Lung (tissue), 12 donors: Measurements from ENCODE around the gene LYZL1. TPM values are rescaled to one million over a fixed set of nuclear protein-coding genes. Genes with fewer than 3 reads are reported as not detected.

Source experiments
- ATAC-seq: fragments of 200-7000 bp; cut with Tn5 transposase; one replicate; pipeline ENCODE4 v1.9.1; 2020; ENCODE audit warnings: moderate number of reproducible peaks; ENCODE audit not compliant: insufficient read depth, low FRiP score
- DNase-seq, 3 donors: peaks; one replicate each; pipeline ENCODE4 v3.0.0-alpha.2; 2013 to 2017
- H3K27ac ChIP-seq, 2 donors: one replicate each; pipeline ENCODE4 v1.5.1; 2013; ENCODE audit warnings: mild to moderate bottlenecking in 2 of 2, moderate library complexity in 2 of 2, control low read depth in 1 of 2, inconsistent platforms in 1 of 2, low read depth in 1 of 2, low read length in 1 of 2
- H3K27me3 ChIP-seq, 3 donors: one replicate each; pipeline ENCODE4 v1.5.1; 2013; ENCODE audit warnings: low read length in 2 of 3; ENCODE audit not compliant: control insufficient read depth in 3 of 3, insufficient read depth in 3 of 3
- H3K36me3 ChIP-seq, 4 donors: one replicate each; pipeline ENCODE4 v1.5.1; 2013; ENCODE audit warnings: low read length in 4 of 4, mild to moderate bottlenecking in 1 of 4, moderate library complexity in 1 of 4; ENCODE audit not compliant: control insufficient read depth in 4 of 4, insufficient read depth in 4 of 4
- H3K4me1 ChIP-seq, 5 donors: one replicate each; pipeline ENCODE4 v1.5.1; 2013; ENCODE audit warnings: low read length in 5 of 5, mild to moderate bottlenecking in 2 of 5, moderate library complexity in 1 of 5; ENCODE audit not compliant: control insufficient read depth in 5 of 5, insufficient read depth in 5 of 5
- H3K4me3 ChIP-seq: one replicate; pipeline ENCODE4 v1.5.1; 2013; ENCODE audit warnings: mild to moderate bottlenecking, control low read depth, moderate library complexity
- H3K9ac ChIP-seq, 2 donors: one replicate each; pipeline ENCODE4 v1.5.1; 2013; ENCODE audit warnings: low read length in 2 of 2, control low read depth in 1 of 2; ENCODE audit not compliant: insufficient read depth in 1 of 2
- H3K9me3 ChIP-seq, 4 donors: one replicate each; pipeline ENCODE4 v1.5.1; 2013; ENCODE audit warnings: low read length in 3 of 4, mild to moderate bottlenecking in 1 of 4, moderate library complexity in 1 of 4; ENCODE audit not compliant: control insufficient read depth in 4 of 4, insufficient read depth in 3 of 4
- WGBS, 2 donors: extraction: QIAGEN DNeasy Blood & Tissue Kit; methylation state at CpG; one replicate each; pipeline ENCODE4 v1.1.7; 2013; 5-methylcytosine and 5-hydroxymethylcytosine counted together
- polyA plus RNA-seq, 2 donors: library from polyadenylated mRNA; stranded (reverse); fragments of 200-250 nt; gene quantifications; one replicate each; pipeline ENCODE4 v1.2.1, GENCODE V29; 2013
- total RNA-seq, 2 donors: library from RNA; depleted of rRNA in 1 of 2; stranded (reverse); fragments of >200 nt in 1 of 2; gene quantifications; one replicate each; pipeline ENCODE4 v1.2.1, GENCODE V29; 2014 to 2021
- TF ChIP-seq, protein P1 (sequence below): IDR thresholded peaks from 2 replicates; pipeline ENCODE4 v1.5.1; 2012; ENCODE audit warnings: mild to moderate bottlenecking; ENCODE audit errors: control extremely low read depth, extremely low read depth
- donor health status: control.
- donor health status: control.
- donor health status: Bipolar disorder and iron deficiency.
- donor health status: healthy.
- donor health status: DM: yes; HTN: yes; CAD: no.

Gene LYZL1
- total and polyA plus RNA-seq, 4 donors, result not detected

DNA sequence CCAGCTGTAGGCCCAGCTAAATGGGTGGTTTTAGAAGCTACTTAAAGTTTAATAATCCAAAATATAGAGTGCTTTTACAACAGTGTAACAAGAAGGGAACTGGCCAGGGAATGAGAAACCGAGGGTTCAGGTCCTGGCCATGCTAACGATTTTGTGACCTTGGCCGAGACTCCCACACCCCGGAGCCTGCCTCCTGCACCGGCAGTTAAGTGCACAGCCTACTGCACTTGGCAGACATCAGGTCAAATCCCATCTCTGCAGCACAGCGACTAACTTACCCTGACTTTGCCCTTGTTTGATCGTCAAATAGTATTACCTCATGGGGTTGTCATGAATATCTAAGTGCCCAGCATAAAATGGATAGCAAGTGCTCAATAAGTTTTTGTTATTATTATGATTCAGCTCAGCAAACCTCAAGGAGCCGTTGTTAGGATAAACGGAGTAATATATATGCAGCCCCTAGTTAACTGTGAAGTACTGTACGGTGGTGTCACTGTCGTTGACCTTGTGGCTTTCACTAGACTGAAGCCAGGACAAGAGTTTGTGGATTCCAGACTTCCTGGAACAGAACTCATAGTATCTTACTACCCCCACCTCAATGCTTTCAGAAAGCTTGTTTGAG is 35.5 kb downstream of the LYZL1 start:
- no peaks in the 10 kb centered on the region for H3K27me3 ChIP-seq
- H3K4me1 ChIP-seq, result peaks cover 0 to 27% (median 7%) of the 10 kb centered on the region in 5 donors
- no peak overlapping the region for H3K4me3 ChIP-seq
- DNase-seq (no peak), ATAC-seq (no peak)
- H3K36me3 ChIP-seq, result no peaks in the 10 kb centered on the region
- WGBS, 2 donors, result 75 to 88% methylated on average over 11 of the region's 11 CpGs
- TF ChIP-seq, protein P1, sequence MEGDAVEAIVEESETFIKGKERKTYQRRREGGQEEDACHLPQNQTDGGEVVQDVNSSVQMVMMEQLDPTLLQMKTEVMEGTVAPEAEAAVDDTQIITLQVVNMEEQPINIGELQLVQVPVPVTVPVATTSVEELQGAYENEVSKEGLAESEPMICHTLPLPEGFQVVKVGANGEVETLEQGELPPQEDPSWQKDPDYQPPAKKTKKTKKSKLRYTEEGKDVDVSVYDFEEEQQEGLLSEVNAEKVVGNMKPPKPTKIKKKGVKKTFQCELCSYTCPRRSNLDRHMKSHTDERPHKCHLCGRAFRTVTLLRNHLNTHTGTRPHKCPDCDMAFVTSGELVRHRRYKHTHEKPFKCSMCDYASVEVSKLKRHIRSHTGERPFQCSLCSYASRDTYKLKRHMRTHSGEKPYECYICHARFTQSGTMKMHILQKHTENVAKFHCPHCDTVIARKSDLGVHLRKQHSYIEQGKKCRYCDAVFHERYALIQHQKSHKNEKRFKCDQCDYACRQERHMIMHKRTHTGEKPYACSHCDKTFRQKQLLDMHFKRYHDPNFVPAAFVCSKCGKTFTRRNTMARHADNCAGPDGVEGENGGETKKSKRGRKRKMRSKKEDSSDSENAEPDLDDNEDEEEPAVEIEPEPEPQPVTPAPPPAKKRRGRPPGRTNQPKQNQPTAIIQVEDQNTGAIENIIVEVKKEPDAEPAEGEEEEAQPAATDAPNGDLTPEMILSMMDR, result no peak
- no peak overlapping the region for H3K9ac ChIP-seq
- peak overlapping the region in 1 of 2 donors; percentile 48 for H3K27ac ChIP-seq
- H3K9me3 ChIP-seq, result no peaks in the 10 kb centered on the region

DNA sequence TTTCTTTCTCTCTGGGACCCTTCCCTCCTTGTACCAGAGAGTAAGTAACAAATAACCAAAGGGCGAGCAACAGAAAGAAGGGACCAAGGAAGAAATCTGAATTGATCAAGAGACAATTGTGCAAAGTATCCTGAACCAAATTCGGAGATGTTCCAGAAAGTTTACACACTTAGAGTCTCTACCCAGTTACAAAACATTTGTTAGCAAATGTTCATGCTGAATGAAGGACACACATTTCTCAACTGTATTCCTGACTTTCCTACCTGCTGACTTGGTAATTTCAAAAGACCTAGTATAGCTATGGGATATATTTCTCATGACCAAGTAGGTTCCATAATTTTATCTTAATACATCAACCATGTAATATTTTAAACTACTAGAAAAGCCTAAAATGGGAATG is 37.4 kb downstream of the LYZL1 start:
- no peak overlapping the region for H3K27ac ChIP-seq

DNA sequence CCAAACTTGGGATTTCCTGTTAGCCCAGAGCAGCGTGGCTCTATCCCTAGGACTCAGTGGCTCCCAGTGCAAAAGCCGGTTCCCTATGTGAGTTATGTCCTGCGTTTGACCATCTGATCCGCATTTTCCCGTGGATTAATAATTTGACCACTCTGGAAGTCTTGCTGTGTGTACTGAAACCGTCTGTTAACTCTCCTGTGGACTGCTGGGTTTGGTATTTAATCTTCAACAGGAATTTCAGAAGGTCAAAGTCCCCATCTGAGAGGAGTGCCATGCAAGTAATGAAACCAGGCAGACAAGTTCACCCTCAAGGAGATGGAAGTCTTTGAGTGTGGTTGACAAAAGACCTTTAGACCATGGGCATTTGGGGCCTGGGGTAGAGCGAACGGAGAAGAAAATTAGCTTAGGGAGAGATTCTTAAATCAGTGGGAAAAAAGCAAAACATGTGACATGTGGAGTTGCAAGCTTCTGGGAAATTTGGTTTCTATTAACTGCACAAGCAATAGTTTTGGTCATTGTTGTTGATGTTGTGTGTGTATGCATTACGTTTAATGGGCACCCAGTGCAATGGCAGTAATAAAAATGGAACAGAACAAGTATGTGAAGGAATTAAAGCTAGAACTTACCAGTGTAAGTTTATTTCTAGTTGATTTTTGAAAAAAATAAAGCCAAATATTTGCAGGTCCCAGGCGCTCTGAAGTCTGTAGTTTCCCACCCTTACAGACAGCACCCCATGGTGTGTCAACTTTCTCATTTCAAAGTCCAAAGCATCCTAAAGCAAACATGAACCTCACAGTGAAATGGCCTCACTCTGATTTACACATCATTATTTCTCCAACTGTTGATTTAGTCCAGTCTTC is 38.2 kb downstream of the LYZL1 start:
- DNase-seq, result no peak
- ATAC-seq, result no peak
- Histone ChIP-seq H3K27ac (no peak overlapping the region), H3K9me3 (no peaks in the 10 kb centered on the region), H3K4me3 (no peak overlapping the region), H3K36me3 (no peaks in the 10 kb centered on the region), H3K27me3 (no peaks in the 10 kb centered on the region), H3K4me1 (peaks cover 0 to 25% (median 7%) of the 10 kb centered on the region in 5 donors), H3K9ac (no peak overlapping the region)
- TF ChIP-seq, protein P1, result no peak
- WGBS, 2 donors, result 87 to 97% methylated on average over 10 of the region's 10 CpGs

More for the DNA sequence above, 37.4 kb downstream of the LYZL1 start:
- ATAC-seq (no peak), DNase-seq (no peak)
- 91 to 93% methylated on average over 2 of the region's 2 CpGs for WGBS, 2 donors
- no peak overlapping the region for H3K9ac ChIP-seq
- no peaks in the 10 kb centered on the region for H3K36me3 ChIP-seq
- no peaks in the 10 kb centered on the region for H3K9me3 ChIP-seq
- TF ChIP-seq, protein P1, result no peak
- H3K27me3 ChIP-seq, result no peaks in the 10 kb centered on the region
- no peak overlapping the region for H3K4me3 ChIP-seq
- peaks cover 0 to 25% (median 7%) of the 10 kb centered on the region in 5 donors for H3K4me1 ChIP-seq
